Suprapubic skin (tissue), 4 donors: ENCODE data around the gene ARFRP1.

ENCODE experiments used
- POLR2A ChIP-seq, 2 donors: fragments of 450-650 bp; IDR thresholded peaks; one replicate each; pipeline ENCODE4 v1.6.1; 2017; ENCODE audit warnings: antibody characterized with exemption in 2 of 2, mild to moderate bottlenecking in 2 of 2, moderate library complexity in 2 of 2
- POLR2AphosphoS5 ChIP-seq, 3 donors: sonication (generic); formaldehyde crosslinking; IDR thresholded peaks; one replicate each; pipeline ENCODE4 v1.6.1; 2017; ENCODE audit warnings: antibody characterized with exemption in 3 of 3
- TF ChIP-seq, protein P1 (sequence below), 2 donors: fragments of 200-600 bp in 1 of 2; fragments of 450-650 bp in 1 of 2; sonication (generic) in 1 of 2; IDR thresholded peaks; one replicate each; pipeline ENCODE4 v1.5.1; 2016 to 2019; ENCODE audit warnings: antibody characterized with exemption in 2 of 2, mild to moderate bottlenecking in 1 of 2, moderate library complexity in 1 of 2

DNA sequence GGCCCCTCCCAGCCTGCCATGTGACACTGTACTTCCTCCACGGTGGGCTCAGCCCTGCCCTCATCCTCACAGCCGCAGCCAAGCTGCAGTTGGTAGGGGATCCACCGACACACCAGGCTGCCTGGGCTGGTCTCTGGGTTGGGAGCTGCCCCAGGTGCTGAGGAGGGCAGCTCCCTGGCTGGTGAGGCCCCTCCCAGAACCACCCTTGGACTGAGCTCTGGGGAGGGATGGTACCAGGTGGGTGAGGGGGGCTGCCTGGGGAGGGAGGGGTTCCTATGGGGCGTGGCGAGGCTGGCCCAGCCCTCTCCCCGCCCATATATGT is 11.5 kb downstream of the ARFRP1 start:
- TF ChIP-seq, protein P1, sequence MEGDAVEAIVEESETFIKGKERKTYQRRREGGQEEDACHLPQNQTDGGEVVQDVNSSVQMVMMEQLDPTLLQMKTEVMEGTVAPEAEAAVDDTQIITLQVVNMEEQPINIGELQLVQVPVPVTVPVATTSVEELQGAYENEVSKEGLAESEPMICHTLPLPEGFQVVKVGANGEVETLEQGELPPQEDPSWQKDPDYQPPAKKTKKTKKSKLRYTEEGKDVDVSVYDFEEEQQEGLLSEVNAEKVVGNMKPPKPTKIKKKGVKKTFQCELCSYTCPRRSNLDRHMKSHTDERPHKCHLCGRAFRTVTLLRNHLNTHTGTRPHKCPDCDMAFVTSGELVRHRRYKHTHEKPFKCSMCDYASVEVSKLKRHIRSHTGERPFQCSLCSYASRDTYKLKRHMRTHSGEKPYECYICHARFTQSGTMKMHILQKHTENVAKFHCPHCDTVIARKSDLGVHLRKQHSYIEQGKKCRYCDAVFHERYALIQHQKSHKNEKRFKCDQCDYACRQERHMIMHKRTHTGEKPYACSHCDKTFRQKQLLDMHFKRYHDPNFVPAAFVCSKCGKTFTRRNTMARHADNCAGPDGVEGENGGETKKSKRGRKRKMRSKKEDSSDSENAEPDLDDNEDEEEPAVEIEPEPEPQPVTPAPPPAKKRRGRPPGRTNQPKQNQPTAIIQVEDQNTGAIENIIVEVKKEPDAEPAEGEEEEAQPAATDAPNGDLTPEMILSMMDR (IDR thresholded peaks at IDR 0.05): no peak
- no peak for TF ChIP-seq POLR2A (IDR thresholded peaks at IDR 0.05)
- TF ChIP-seq POLR2AphosphoS5 (IDR thresholded peaks at IDR 0.05): no peak
